Measurements from ENCODE around the gene RNF225. TPM values are rescaled to one million over a fixed set of nuclear protein-coding genes. Genes with fewer than 3 reads are reported as not detected.

The RNF225 gene
- polyA plus RNA-seq, 1 of the 3 experiments (the other 2 are of a cell fraction), result 0.13 TPM

GRCh38 chr19:58408152-58409009 is 12.9 kb downstream of the RNF225 start, which contains the start of gene ZNF584 (continued):
- TF ChIP-seq NFIC (IDR thresholded peaks at IDR 0.05; ENCODE audit: borderline replicate concordance) (peak; percentile 59), FOSL2 (IDR thresholded peaks at IDR 0.05; ENCODE audit: borderline replicate concordance, low read depth) (no peak), MEF2A (IDR thresholded peaks at IDR 0.05; ENCODE audit: borderline replicate concordance, low read depth) (no peak), TAF1 (IDR thresholded peaks at IDR 0.05; ENCODE audit: borderline replicate concordance, low read depth, low read length) (peak; percentile 87), RAD21 (IDR thresholded peaks at IDR 0.05; ENCODE audit: low read length) (no peak), GATA2 (CRISPR knock-in tag; IDR thresholded peaks at IDR 0.05) (no peak), GABPA (IDR thresholded peaks at IDR 0.05; ENCODE audit: low read depth) (peak; percentile 83), USF2 (IDR thresholded peaks at IDR 0.05; ENCODE audit: borderline replicate concordance, low read depth, low read length) (no peak), TEAD4 (IDR thresholded peaks at IDR 0.05; ENCODE audit: borderline replicate concordance, insufficient read depth) (no peak), SIN3A (IDR thresholded peaks at IDR 0.05; ENCODE audit: borderline replicate concordance, low read depth, low read length) (peak; percentile 73; the same call in 1 of the 2 replicates), FOXJ3 (CRISPR knock-in tag; IDR thresholded peaks at IDR 0.05) (no peak), JUND (IDR thresholded peaks at IDR 0.05) (no peak), ELF1 (IDR thresholded peaks at IDR 0.05) (peak; percentile 52; the same call in 1 of the 2 replicates), NRF1 (IDR thresholded peaks at IDR 0.05; ENCODE audit: low read depth, low read length) (peak; percentile 25; the same call in 1 of the 2 replicates), POLR2AphosphoS5 (IDR thresholded peaks at IDR 0.05; ENCODE audit: low read depth, low read length) (peak; percentile 92), RFX5 (IDR thresholded peaks at IDR 0.05; ENCODE audit: low read length) (no peak), MAX (IDR thresholded peaks at IDR 0.05; ENCODE audit: low read depth) (no peak; the same call in 1 of the 2 replicates), YY1 (IDR thresholded peaks at IDR 0.05; ENCODE audit: low read depth) (no peak; the same call in none of the 2 replicates), MXI1 (IDR thresholded peaks at IDR 0.05; ENCODE audit: low read depth, low read length) (peak; percentile 82), RXRA (IDR thresholded peaks at IDR 0.05; ENCODE audit: borderline replicate concordance, low read depth) (no peak), TCF12 (IDR thresholded peaks at IDR 0.05) (no peak), FOXM1 (IDR thresholded peaks at IDR 0.05; ENCODE audit: low read depth) (no peak), EZH2phosphoT487 (IDR thresholded peaks at IDR 0.05; ENCODE audit: borderline replicate concordance, low read depth) (no peak), CHD2 (IDR thresholded peaks at IDR 0.05; ENCODE audit: low read length, partially characterized antibody) (peak; percentile 75), SMC3 (IDR thresholded peaks at IDR 0.05; ENCODE audit: low read depth, low read length) (no peak)
- TF ChIP-seq, protein P1, sequence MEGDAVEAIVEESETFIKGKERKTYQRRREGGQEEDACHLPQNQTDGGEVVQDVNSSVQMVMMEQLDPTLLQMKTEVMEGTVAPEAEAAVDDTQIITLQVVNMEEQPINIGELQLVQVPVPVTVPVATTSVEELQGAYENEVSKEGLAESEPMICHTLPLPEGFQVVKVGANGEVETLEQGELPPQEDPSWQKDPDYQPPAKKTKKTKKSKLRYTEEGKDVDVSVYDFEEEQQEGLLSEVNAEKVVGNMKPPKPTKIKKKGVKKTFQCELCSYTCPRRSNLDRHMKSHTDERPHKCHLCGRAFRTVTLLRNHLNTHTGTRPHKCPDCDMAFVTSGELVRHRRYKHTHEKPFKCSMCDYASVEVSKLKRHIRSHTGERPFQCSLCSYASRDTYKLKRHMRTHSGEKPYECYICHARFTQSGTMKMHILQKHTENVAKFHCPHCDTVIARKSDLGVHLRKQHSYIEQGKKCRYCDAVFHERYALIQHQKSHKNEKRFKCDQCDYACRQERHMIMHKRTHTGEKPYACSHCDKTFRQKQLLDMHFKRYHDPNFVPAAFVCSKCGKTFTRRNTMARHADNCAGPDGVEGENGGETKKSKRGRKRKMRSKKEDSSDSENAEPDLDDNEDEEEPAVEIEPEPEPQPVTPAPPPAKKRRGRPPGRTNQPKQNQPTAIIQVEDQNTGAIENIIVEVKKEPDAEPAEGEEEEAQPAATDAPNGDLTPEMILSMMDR (IDR thresholded peaks at IDR 0.05), result peak; percentile 42; the same call in 1 of the 2 replicates
- TF ChIP-seq, protein P2, sequence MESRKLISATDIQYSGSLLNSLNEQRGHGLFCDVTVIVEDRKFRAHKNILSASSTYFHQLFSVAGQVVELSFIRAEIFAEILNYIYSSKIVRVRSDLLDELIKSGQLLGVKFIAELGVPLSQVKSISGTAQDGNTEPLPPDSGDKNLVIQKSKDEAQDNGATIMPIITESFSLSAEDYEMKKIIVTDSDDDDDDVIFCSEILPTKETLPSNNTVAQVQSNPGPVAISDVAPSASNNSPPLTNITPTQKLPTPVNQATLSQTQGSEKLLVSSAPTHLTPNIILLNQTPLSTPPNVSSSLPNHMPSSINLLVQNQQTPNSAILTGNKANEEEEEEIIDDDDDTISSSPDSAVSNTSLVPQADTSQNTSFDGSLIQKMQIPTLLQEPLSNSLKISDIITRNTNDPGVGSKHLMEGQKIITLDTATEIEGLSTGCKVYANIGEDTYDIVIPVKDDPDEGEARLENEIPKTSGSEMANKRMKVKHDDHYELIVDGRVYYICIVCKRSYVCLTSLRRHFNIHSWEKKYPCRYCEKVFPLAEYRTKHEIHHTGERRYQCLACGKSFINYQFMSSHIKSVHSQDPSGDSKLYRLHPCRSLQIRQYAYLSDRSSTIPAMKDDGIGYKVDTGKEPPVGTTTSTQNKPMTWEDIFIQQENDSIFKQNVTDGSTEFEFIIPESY (IDR thresholded peaks at IDR 0.05; ENCODE audit: borderline replicate concordance, low read depth), result no peak

Measured in SK-N-SH (cell line).